ENCODE measurements around the gene DNAJB5.

DNAJB5 gene

GRCh38 chr9:34985311-34985899, 4.1 kb upstream of the DNAJB5 start:
- peak; percentile 25 for DNase-seq

- DNase-seq: no peak
These were observed 3.0 kb upstream of the DNAJB5 start for GRCh38 chr9:34986540-34987047.

GRCh38 chr9:34987160-34987901, 2.2 kb upstream of the DNAJB5 start:
- DNase-seq: no peak

- no peak for DNase-seq
These were observed 1.1 kb upstream of the DNAJB5 start for GRCh38 chr9:34988218-34989002.

GRCh38 chr9:34989946-34990635, 546 bp downstream of the DNAJB5 start:
- no peak for DNase-seq

- DNase-seq: no peak
These were observed 1.5 kb downstream of the DNAJB5 start for GRCh38 chr9:34990908-34991606.

- no peak for DNase-seq
These were observed 2.2 kb downstream of the DNAJB5 start for GRCh38 chr9:34991607-34992375.

GRCh38 chr9:34992376-34992951, 2.9 kb downstream of the DNAJB5 start:
- no peak for DNase-seq

- DNase-seq: no peak
These were observed 4.1 kb downstream of the DNAJB5 start for GRCh38 chr9:34993502-34994259.

- no peak for DNase-seq
These were observed 4.8 kb downstream of the DNAJB5 start for GRCh38 chr9:34994260-34994899.

- DNase-seq: no peak
These were observed 5.5 kb downstream of the DNAJB5 start for GRCh38 chr9:34994900-34995669.

GRCh38 chr9:34995670-34996060, 6.1 kb downstream of the DNAJB5 start:
- no peak for DNase-seq

GRCh38 chr9:34996181-34996904, 6.8 kb downstream of the DNAJB5 start:
- DNase-seq: no peak

- DNase-seq: no peak
These were observed 7.3 kb downstream of the DNAJB5 start for GRCh38 chr9:34996905-34997279.

GRCh38 chr9:34997379-34997781, 7.8 kb downstream of the DNAJB5 start:
- DNase-seq: no peak

GRCh38 chr9:34998266-34998665, 8.7 kb downstream of the DNAJB5 start:
- DNase-seq: no peak

- no peak for DNase-seq
These were observed 10.0 kb downstream of the DNAJB5 start for GRCh38 chr9:34999576-34999975.

- DNase-seq: no peak
These were observed 11.2 kb downstream of the DNAJB5 start for GRCh38 chr9:35000535-35001284.
